Glomerular endothelial cell (primary cell): ENCODE data around the gene C1orf210. TPM values are rescaled to one million over a fixed set of nuclear protein-coding genes. Genes with fewer than 3 reads are reported as not detected.

Source experiments
- total RNA-seq: library from RNA; depleted of rRNA; stranded (reverse); fragments of >200 nt; gene quantifications from 2 replicates; pipeline ENCODE4 v1.2.3, GENCODE V29; 2015

The C1orf210 gene
- total RNA-seq, 1 donor from 2014 or later: not detected

Other genes starting within 250 kb of the C1orf210 start
- gene EBNA1BP2, start 113.3 kb downstream of the C1orf210 start, total RNA-seq: 91.4 and 93.0 TPM in 2 replicates
- gene CFAP57, start 113.3 kb downstream of the C1orf210 start, total RNA-seq: 0.23 and 0.29 TPM in 2 replicates
- gene TMEM125, start 15.6 kb downstream of the C1orf210 start, total RNA-seq: not detected in 2 replicates
- 479 and 640 TPM in 2 replicates for gene TIE1, start 15.4 kb upstream of the C1orf210 start, total RNA-seq
- not detected in 2 replicates for gene MPL, start 52.2 kb upstream of the C1orf210 start, total RNA-seq
- 15.2 and 38.9 TPM in 2 replicates for gene CDC20, start 73.4 kb upstream of the C1orf210 start, total RNA-seq
- 89.4 and 95.9 TPM in 2 replicates for gene ELOVL1, start 82.4 kb upstream of the C1orf210 start, total RNA-seq
- 44.9 and 45.9 TPM in 2 replicates for gene MED8, start 104.2 kb upstream of the C1orf210 start, total RNA-seq
- 11.3 and 21.8 TPM in 2 replicates for gene SZT2, start 104.3 kb upstream of the C1orf210 start, total RNA-seq
- gene HYI, start 168.3 kb upstream of the C1orf210 start, total RNA-seq: 236 and 292 TPM in 2 replicates
- 262 and 345 TPM in 2 replicates for gene PTPRF, start 245.3 kb upstream of the C1orf210 start, total RNA-seq